ENCODE data around the gene FA2H.
"Not testable (repeated sequence)": the region's sequence is repeated elsewhere in the genome, so short reads cannot be mapped to it uniquely, and the experiment has no call there.

FA2H gene

GRCh38 chr16:74771656-74772315 is 2.8 kb downstream of the FA2H start:
- H3K4me3 ChIP-seq (ENCODE audit: low read depth, low read length) = no peak overlapping the region
- no peak for DNase-seq (ENCODE audit: low read depth)

- H3K4me3 ChIP-seq (ENCODE audit: low read depth, low read length) = no peak overlapping the region
- DNase-seq (ENCODE audit: low read depth) = no peak
Measured at GRCh38 chr16:74770831-74771526, 3.6 kb downstream of the FA2H start.

- no peak overlapping the region for H3K4me3 ChIP-seq (ENCODE audit: low read depth, low read length)
- DNase-seq (ENCODE audit: low read depth) = no peak
Measured at GRCh38 chr16:74769586-74770190, 4.9 kb downstream of the FA2H start.

- DNase-seq (ENCODE audit: low read depth) = no peak
- H3K4me3 ChIP-seq (ENCODE audit: low read depth, low read length) = no peak overlapping the region
Measured at GRCh38 chr16:74768239-74768638, 6.4 kb downstream of the FA2H start.

- DNase-seq (ENCODE audit: low read depth) = no peak
- no peak overlapping the region for H3K4me3 ChIP-seq (ENCODE audit: low read depth, low read length)
Measured at GRCh38 chr16:74767749-74768148, 6.9 kb downstream of the FA2H start.

- DNase-seq (ENCODE audit: low read depth) = no peak
Measured at GRCh38 chr16:74766729-74767128, 7.9 kb downstream of the FA2H start.

GRCh38 chr16:74764184-74764583 is 10.4 kb downstream of the FA2H start:
- not testable (repeated sequence) for DNase-seq (ENCODE audit: low read depth); H3K4me3 ChIP-seq (ENCODE audit: low read depth, low read length)

More at GRCh38 chr16:74766729-74767128, 7.9 kb downstream of the FA2H start:
- no peak overlapping the region for H3K4me3 ChIP-seq (ENCODE audit: low read depth, low read length)

- no peak overlapping the region for H3K4me3 ChIP-seq (ENCODE audit: low read depth, low read length)
- no peak for DNase-seq (ENCODE audit: low read depth)
Measured at GRCh38 chr16:74761665-74762064, 13.0 kb downstream of the FA2H start.

- DNase-seq (ENCODE audit: low read depth) = no peak
Measured at GRCh38 chr16:74760007-74760767, 14.4 kb downstream of the FA2H start.

GRCh38 chr16:74759564-74759963 is 15.1 kb downstream of the FA2H start:
- DNase-seq (ENCODE audit: low read depth) = no peak
- no peak overlapping the region for H3K4me3 ChIP-seq (ENCODE audit: low read depth, low read length)

More at GRCh38 chr16:74760007-74760767, 14.4 kb downstream of the FA2H start:
- H3K4me3 ChIP-seq (ENCODE audit: low read depth, low read length) = no peak overlapping the region

- no peak for DNase-seq (ENCODE audit: low read depth)
- no peak overlapping the region for H3K4me3 ChIP-seq (ENCODE audit: low read depth, low read length)
Measured at GRCh38 chr16:74758801-74759200, 15.8 kb downstream of the FA2H start.

- no peak for DNase-seq (ENCODE audit: low read depth)
- no peak overlapping the region for H3K4me3 ChIP-seq (ENCODE audit: low read depth, low read length)
Measured at GRCh38 chr16:74757349-74757748, 17.3 kb downstream of the FA2H start.

GRCh38 chr16:74756203-74756602 is 18.4 kb downstream of the FA2H start:
- DNase-seq (ENCODE audit: low read depth) = no peak
- no peak overlapping the region for H3K4me3 ChIP-seq (ENCODE audit: low read depth, low read length)

GRCh38 chr16:74753180-74753579 is 21.4 kb downstream of the FA2H start:
- DNase-seq (ENCODE audit: low read depth) = no peak
- H3K4me3 ChIP-seq (ENCODE audit: low read depth, low read length) = no peak overlapping the region

GRCh38 chr16:74752756-74753155 is 21.9 kb downstream of the FA2H start:
- H3K4me3 ChIP-seq (ENCODE audit: low read depth, low read length) = no peak overlapping the region
- no peak for DNase-seq (ENCODE audit: low read depth)

- DNase-seq (ENCODE audit: low read depth) = no peak
- no peak overlapping the region for H3K4me3 ChIP-seq (ENCODE audit: low read depth, low read length)
Measured at GRCh38 chr16:74752258-74752657, 22.4 kb downstream of the FA2H start.

GRCh38 chr16:74751658-74752057 is 23.0 kb downstream of the FA2H start:
- H3K4me3 ChIP-seq (ENCODE audit: low read depth, low read length) = no peak overlapping the region
- no peak for DNase-seq (ENCODE audit: low read depth)

- no peak for DNase-seq (ENCODE audit: low read depth)
- H3K4me3 ChIP-seq (ENCODE audit: low read depth, low read length) = no peak overlapping the region
Measured at GRCh38 chr16:74749291-74750055, 25.1 kb downstream of the FA2H start.

GRCh38 chr16:74748616-74749026 is 26.0 kb downstream of the FA2H start:
- no peak for DNase-seq (ENCODE audit: low read depth)
- H3K4me3 ChIP-seq (ENCODE audit: low read depth, low read length) = no peak overlapping the region
